NCI-H2029 (cell line): ENCODE measurements around the gene SRRM4.

Experiments used
- DNase-seq: peaks from one replicate; lab custom pipeline; 2025; lab: John Stamatoyannopoulos, UW

SRRM4 gene

GRCh38 chr12:119204131-119204530, 222.8 kb downstream of the SRRM4 start:
- DNase-seq = no peak

- DNase-seq = no peak
Measured at GRCh38 chr12:119204671-119205285, 223.4 kb downstream of the SRRM4 start.

GRCh38 chr12:119206348-119207062, 225.2 kb downstream of the SRRM4 start:
- DNase-seq = no peak

- DNase-seq = no peak
Measured at GRCh38 chr12:119207063-119207560, 225.8 kb downstream of the SRRM4 start.

GRCh38 chr12:119208626-119209061, 227.3 kb downstream of the SRRM4 start:
- peak; percentile 85 for DNase-seq

GRCh38 chr12:119211884-119212283, 230.5 kb downstream of the SRRM4 start:
- DNase-seq = no peak
